Inferior parietal cortex (tissue), 1 donor: ENCODE results near the gene KDM2B.
"Not testable (repeated sequence)": the region's sequence is repeated elsewhere in the genome, so short reads cannot be mapped to it uniquely, and the experiment has no call there.

Experiments
- DNase-seq: peaks from one replicate; pipeline ENCODE4 v3.0.0-alpha.2; 2016; ENCODE audit errors: extremely low spot score

The KDM2B gene

DNA sequence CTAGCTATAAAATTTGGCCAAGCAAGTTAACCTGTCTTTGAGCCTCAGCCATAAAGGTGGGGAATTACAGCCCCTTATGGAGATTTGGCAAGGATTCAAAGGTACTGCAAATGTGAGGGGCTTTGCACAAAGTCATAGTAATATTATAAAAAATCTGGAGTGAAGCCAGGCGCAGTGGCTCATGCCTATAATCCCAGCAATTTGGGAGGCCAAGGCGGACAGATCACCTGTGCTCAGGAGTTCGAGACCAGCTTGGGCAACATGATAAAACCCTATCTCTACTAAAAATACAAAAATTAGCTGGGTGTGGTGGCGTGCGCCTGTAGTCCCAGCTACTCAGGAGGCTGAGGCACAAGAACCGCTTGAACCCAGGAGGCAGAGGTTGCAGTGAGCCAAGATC is 4.1 kb upstream of the KDM2B start:
- not testable (repeated sequence) for DNase-seq

DNA sequence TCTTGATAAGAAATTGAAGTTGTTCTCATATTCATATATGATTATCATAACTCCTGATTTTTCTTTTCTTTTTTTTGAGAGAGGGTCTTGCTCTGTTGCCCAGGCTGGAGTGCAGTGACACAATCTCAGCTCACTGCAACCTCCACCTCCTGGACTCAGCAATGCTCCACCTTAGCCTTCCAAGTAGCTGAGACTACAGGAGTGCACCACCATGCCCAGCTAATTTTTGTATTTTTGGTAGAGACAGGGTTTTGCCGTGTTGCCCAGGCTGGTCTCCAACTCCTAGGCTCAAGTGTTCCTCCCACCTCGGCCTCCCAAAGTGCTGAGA is 2.5 kb upstream of the KDM2B start:
- DNase-seq = not testable (repeated sequence)

DNA sequence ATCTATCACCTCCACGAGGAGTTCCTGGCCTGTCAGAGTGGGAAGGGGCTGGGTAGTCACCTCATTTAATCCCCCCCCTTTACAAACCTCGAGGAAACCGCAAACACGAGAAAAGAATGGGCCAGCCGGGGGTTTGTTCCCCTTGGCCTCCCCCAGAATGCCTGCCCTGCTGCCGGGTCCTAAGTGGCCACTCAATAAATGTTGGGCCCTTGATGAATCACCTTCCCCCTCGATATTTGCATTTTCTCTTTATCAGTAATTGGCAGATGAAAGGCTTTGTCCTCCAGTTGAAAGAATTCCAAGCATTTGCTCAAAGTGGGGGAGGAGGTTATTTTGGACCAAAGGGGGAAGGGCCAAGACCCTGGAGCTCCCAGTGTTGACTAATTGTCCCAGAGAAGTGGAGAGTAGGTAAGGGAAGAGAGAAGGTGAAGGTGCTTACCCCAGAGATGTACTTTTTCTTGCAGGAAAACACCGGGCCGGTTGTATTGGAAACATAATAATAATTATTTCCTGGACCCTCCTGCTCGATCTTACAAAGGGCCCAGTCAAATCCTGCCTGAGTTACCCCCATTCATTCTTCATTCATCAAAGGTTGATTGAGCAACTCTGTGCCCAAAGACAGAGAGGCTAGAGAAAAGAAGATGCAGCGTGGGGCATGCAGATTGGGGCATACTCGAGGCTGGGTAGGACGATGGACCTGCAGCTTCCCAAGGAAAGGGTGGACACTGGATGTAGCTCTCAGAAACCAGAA is 1.9 kb upstream of the KDM2B start:
- no peak for DNase-seq

DNA sequence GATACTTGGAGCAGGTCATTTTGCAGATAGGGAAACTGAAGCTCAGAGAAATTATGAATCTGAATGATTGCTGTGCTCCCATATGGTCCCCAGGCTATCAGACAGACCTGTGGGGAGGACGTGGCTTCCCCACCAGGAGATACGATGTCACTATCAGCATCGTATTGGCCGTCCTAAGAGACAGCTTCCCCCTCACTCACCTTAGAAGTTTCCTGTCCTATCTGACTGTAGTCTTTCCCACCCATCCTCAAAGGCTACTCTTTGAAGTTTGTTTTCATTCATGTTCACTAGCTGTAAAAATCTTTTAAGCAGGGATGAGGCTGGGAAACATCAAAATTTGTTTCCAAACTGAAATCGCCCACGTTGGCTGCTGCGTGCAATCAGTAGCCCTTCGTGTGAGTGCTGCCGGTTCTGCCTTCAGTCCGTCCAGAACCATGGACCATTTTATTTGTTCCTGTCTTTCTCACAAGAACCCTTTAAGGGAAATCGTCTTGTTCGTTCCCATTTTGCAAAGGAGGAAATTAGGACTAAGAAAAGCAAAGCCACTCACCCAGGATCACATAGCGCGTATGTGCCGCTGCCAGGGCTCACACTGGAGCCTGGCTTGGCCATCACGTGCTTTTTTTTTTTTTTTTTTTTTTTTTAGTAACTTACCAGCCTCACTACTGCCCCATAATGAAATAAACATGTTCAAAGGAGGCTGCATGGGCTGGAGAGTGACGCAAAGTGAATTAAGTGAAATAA is 1.0 kb upstream of the KDM2B start:
- DNase-seq = peak; percentile 65

DNA sequence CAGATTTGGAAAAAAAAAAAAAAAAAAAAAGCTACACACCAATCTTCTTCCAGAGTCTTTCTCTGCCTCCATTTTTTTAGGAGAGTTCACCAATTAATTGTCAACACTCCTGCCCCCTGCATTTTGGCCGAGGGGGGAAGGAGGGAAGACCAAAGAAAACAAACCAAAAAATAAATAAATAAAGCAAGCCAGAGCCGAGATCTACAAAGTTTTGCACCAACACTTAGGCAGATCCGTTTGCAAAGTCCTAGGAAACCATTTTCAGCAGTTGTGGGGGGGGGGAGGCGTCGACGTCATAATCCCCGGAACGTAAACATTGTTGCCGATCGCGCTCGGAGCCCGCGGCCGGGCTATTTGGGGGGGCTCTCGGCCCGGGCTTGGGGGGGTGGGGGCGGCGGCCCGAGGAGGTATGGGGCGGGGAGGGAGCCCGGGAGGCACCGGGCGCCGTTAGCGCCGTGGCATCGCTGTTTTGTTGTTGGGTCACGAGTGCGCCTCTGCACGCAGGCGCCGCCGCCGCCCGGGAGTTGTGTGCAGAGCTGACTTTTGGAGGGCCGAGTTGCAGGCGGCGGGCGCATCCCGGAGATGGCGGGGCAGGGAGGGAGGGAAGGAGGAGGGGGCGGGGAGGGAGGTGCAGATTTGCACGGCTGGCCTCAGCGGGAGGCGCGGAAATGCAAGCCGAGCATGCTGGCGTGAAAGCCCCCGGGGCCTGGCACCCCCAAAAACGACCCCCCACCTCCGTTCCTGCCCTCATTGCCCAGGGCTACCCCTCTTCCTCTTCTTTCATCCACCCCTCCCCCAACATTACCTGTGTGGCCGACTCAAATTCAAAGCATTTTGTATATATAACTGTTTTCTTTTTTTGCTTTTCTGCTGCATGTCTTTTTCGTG is 598 bp downstream of the KDM2B start:
- peak; percentile 63 for DNase-seq

DNA sequence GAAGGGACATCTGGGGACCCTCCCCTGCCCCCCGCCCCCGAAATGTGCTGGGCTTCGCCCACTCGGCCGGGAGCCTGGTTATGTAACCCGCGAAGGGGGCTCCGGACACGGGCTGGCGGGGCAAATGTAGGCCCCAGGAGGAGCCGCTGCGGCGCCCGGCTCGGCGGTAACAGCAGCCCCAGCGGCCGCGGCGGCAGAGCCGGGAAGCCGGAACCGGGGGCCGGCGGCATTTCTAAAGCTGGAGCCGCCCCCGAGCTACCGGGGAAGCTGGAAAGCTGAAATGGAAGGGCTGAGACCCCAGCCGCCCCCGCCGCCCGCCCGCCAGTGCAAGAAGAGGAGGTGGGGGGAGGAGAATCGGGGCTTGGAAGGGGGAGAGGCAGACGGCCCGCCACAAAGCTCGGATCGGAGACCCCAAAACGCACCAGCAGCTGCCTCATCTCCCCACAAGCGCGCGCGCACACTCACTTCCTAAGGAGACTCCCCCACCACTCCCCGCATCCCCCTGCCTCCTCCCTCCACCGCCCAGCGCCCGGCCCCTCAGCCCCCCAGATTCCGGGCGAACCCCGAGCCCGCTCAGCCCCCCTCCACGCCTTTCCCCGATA is 1.5 kb downstream of the KDM2B start:
- no peak for DNase-seq

DNA sequence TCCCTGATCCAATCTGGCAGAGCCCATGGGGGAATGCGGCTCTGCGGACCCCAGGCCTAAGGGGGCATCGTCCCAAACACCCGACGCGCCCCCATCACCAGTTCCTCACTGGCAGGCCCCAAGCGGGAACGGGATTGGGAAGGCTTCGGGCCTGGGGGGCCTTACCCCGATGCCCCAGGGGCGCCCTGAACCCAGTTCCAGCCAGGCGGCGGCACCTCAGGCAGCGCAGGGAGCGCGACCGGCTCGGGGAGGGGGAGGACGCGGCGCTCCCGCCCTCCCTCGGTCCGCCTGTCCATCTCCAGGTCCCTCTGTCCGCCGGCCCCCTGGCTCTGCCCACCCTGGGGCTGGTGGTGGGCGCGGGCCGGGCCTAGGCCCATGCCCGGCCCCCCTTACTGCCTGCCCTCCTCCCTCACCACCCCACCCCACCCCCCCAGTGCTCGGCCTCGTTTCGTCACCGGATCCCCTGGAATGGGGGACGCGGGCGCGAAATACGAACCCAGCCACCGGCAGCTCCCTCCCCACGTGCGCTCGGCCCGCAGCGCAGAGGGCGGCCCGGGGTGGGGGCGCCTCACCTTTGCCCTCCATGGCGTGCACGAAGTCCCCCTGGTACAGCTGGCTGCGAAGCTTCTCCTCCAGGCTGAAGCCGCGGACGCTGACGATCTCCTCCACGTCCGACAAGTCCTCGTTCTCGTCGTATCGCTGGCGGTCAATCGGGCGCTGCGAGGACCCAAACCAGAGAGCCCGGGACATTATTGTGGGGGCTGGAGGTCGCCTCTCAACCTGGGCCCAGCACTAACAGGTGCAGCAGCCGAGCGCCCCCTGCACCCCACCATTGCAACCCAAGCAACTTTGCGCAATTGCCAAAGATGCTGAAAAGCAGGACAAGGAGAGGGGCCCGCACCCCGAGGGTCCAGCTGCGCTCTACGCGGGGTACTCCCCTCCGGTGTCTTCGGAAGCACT is 2.3 kb downstream of the KDM2B start:
- no peak for DNase-seq

DNA sequence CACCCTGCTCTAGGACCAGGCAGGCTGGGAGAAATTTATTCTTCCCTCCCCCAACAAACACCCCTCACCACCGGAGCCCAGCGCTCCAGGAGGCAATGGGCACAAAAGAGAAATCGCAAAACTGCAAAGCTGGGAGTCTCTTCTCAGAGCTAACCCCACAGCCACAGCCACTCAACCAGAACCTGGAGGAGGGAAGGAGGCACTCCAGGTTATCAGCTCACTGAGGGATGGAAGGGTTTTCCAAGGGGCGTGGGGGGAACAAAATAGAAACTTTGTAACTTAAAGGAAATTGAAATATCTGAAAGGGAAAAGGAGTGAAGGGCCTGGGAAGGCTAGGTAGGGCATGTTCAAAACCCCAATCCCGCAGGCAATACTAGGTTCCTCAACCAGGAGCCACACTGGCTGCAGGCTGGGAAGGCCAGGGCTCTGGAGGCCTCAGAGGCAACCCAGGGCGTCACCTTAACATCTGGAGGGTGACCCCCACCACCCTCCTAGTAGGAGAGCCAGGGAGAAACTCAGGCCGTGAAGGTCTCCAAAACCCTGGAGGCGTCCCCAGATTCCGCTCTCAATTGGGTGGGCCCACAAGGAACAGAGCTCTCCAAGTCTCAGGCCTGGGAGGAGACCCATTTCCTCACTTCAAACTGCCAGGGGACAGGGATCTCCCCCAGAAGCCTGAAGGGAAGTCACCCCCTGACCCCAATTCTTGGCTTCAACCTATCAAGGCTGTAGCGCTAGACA is 3.2 kb downstream of the KDM2B start:
- DNase-seq = no peak

DNA sequence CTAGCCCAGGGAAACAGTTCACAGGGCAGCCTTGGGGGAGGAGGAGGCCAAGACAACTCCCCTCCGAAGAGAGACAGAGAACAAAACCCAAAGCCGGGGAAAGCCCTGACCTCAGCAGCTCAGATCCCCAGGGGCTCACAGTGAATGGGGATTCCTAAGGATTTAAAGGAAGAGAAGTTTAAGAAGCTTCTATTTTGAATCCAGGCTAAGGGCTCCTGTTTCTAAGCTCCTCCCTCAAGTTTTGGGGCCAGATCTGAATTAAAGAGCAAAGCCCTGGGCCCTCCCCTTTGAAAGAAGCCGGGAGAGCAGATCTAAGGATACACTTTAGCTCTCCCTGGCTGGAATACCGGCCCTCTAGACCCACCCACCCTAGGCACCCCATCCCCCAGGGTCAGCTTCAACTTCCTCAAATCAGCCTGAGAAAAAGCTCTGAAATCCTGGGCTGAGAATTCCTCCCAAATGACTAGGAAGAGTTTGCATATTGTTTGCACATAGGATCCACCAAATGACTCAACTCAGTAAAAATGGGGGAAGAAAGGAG is 3.9 kb downstream of the KDM2B start:
- no peak for DNase-seq

DNA sequence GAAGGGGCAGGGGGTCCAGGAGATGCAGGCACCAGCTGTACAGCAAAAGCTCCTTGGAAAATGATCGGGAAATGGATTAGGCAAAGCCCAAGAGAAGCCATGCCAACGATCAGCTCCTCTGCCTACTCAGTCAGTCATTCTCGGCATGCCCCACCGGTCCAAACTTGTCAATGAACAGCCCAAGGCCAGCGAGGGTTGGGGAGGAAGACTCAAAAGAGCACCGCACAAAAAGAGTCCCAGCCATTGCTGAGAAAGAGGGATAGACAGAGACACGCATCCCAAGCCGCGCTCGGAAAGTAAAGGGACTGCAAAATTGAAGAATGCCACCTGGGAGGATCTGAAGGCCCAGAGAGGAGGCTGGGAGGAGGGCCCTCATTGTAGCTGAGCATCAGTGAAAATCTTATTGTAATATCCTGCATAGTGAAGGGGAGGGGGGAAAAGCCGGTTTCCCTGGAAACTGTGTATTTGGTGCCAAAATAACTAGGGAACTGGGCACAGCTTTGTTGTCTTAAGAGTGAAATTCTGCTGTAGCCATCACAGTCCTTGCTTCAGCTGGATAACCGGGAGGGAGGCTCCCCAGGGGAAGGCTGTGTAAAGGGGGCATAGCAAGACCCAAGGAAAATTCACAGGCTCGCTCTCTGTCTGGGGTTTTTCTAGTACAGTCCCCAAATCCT is 4.7 kb downstream of the KDM2B start:
- DNase-seq = no peak

DNA sequence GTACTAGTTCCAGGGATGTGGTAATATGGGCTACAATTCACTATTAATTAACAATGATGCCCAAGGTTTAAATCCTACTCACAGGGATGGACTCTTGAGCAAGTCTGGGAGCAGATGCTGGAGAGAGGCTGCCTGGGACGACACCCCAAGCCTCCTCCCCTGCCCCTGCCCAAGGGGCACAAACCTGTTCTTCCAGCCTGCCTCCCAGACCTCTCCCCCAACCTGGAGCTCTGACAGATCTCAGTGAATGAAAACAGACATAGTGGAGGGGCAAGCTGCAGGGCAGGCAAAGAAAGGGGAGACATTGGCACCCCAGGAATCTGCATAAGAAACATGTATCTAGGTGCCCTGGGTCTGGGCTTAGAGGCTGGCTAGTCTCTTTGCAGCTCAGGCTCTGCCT is 5.8 kb downstream of the KDM2B start:
- no peak for DNase-seq

DNA sequence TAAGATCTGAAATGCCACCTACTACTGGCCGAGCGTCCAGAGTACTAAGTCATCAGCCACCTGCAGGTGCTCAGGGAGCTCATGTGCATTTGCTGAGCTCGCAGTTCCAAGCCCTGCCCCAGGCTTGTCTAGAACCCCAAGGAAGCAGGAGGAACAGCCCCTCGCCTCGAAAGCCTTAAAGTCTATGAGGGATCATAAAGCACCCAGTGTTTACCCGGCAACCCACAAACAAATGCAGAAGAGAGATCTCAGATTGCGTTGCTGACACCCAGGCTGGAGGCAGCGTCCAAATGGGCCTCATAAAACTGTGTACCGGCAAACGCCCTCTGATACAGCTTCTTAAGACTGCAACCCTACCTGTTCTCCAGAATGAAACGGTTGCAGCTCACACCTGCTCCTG is 6.8 kb downstream of the KDM2B start:
- no peak for DNase-seq

DNA sequence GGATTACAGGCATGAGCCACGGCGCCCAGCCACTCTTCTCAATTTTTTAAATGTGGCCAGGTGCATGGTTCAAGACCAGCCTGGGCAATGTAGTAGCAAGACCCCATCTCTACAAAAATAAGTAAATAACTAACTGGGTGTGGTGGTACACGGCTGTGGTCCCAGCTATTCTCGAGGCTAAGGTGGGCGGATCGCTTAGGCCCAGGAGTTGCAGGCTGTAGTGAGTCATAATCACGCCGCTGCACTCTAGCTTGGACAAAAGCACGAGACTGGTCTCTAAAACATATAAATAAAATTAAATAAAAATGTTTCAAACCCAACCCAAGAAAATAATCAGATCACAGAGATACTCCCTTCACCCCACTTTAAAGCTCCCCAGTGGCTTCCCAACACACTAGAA is 8.9 kb downstream of the KDM2B start:
- no peak for DNase-seq

DNA sequence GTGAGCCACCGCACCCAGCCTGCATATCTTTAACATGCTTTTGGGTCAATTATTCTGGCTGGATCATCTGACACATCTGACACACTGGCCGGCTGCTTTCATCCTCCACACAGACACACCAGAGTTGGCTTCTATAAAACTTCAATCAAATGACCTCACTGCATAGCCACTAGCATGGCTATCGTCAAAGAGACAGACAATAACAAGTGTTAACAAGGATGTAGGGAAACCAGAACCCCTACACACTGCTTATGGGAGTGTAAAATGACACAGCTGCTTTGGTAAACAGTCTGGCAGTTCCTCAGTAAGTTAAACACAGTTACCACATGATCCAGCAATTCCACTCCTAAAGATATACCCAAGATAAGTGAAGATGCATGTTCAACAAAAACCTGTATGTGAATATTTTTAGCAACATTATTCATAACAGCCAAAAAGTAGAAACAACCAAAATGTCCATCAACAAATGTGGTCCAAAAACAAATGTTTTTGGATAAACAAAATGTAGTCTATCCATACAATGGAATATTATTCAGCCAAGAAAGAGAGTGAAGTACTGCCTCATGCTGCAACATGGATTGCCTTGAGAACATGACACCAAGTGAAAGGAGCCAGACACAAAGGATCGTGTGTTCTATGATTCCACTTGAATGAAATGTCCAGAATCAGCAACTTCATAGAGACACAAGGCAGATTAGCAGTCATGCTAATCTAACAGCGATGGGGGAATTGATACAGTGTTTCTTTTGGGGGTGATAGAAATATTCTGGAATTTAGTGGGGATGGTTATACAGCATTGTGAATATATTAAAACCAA is 10.1 kb downstream of the KDM2B start:
- DNase-seq = no peak

DNA sequence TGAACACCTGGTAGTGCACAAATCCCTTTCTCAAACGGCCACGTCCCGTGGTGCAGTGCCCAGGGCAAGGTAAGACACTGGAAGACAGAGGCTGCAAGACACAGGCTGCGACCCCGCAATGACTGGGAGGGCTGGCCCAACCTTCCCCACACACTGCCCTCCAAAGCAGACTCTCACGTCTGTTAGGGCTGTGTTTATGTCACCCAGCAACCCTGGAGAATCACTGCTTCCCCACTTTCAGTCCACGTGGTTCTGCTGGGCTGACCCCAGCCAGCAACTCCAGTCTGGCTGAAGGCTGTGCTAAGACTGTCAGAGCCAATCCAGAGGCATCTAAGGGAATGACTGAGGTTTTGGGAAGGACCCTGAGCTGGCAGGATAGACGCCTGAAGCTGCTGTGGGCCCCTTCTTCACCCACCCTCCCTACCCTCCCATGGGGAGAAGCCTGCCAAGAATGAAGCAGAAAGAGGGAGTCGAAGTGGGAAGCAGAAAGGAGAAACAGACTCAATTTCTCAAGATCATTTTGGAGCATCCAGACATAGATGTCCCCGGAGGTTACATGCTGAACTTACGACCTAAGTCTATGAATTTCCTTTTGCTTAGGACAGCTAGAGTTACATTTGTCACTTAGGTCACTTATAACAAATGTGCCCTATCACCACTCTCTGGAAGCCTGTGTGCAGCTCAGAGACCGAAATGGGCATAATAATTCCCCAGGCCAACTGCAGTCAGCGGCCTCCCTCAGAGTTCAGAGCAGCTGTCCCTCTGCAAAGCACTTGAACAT is 11.7 kb downstream of the KDM2B start:
- DNase-seq = no peak

DNA sequence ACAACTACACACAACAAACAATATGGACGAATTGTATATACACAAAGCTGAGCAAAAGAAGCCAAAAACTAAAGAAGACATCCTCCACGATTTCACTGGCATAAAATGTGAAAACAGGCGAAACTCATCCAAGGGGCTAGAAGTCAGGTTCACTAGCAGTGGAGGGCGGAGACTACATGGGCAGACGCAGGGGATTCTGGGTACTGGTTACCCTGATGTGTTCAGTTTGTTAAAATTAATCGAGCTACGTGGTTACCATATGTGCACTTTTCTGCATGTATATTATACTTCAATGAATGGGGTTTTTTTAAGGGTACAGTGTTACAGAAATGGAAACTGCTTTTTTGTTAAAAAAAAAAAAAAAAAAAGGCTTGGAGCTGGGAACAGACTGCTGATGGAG is 12.3 kb downstream of the KDM2B start:
- no peak for DNase-seq

DNA sequence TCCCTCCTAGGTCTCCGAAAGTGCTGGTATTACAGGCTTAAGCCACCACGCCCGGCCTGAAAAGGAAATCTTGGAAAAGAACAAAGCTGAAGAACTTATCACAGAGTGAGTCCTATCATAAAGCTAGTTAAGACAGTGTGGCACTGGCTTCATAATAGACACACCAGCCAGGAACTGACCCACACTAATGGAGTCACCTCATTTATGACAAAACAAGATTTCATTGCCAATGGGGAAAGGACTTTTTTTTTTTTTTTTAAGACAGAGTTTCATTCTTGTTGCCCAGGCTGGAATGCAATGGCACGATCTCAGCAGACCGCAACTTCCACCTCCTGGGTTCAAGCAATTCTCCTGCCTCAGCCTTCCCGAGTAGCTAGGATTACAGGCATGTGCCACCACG is 15.7 kb downstream of the KDM2B start:
- no peak for DNase-seq

DNA sequence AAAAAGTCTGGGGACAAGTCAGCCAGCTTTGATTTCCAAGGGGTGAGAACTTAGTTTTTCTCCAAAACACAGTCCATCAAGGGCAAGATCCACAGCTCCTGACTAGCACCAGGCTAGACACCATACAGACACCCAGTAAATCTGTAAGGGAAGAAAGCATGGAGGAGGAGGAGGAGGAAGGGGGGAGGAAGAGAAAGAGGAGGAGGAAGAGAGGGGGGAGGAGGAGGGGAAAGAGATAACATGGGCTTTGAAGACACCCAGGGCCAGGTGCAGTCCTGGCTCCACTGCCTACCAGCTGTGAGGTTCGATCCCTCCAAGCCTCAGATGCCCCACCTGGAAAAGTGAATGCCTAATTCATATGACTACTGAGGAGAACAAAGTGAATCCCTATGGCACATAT is 18.3 kb downstream of the KDM2B start:
- DNase-seq = no peak
